ENCODE data around the gene RFC5. TPM values are rescaled to one million over a fixed set of nuclear protein-coding genes. Genes with fewer than 3 reads are reported as not detected.

The RFC5 gene
- total and polyA plus RNA-seq, 2 of the 13 experiments (the other 11 are each of a cell fraction or from before 2014, with no cell fraction given) = 16.8 to 51.4 TPM

- TF ChIP-seq E2F5 (CRISPR knock-in tag; conservative IDR thresholded peaks at IDR 0.05) = peak; percentile 98
- 0 out of 2 replicates have a peak, but pooled peaks have one; percentile 63 for TF ChIP-seq HNRNPL (IDR thresholded peaks at IDR 0.05; ENCODE audit: low read depth, low read length)
- no peak for TF ChIP-seq MED1 (CRISPR knock-in tag; IDR thresholded peaks at IDR 0.05)
- TF ChIP-seq, protein P1, sequence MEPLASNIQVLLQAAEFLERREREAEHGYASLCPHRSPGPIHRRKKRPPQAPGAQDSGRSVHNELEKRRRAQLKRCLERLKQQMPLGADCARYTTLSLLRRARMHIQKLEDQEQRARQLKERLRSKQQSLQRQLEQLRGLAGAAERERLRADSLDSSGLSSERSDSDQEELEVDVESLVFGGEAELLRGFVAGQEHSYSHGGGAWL (CRISPR knock-in tag; IDR thresholded peaks at IDR 0.05) = 0 out of 2 replicates have a peak, but pooled peaks have one; percentile 35
- peak; percentile 98 for TF ChIP-seq ARNT2 (CRISPR knock-in tag; IDR thresholded peaks at IDR 0.05; ENCODE audit: low read depth)
- TF ChIP-seq MAFG (CRISPR knock-in tag; IDR thresholded peaks at IDR 0.05) = peak; percentile 37; the same call in 1 of the 2 replicates
- no peak for TF ChIP-seq NR2F2 (IDR thresholded peaks at IDR 0.05; ENCODE audit: borderline replicate concordance, low read depth)
- peak; percentile 53; the same call in 1 of the 2 replicates for TF ChIP-seq ZBTB7B (CRISPR knock-in tag; IDR thresholded peaks at IDR 0.05)
- TF ChIP-seq, protein P2, sequence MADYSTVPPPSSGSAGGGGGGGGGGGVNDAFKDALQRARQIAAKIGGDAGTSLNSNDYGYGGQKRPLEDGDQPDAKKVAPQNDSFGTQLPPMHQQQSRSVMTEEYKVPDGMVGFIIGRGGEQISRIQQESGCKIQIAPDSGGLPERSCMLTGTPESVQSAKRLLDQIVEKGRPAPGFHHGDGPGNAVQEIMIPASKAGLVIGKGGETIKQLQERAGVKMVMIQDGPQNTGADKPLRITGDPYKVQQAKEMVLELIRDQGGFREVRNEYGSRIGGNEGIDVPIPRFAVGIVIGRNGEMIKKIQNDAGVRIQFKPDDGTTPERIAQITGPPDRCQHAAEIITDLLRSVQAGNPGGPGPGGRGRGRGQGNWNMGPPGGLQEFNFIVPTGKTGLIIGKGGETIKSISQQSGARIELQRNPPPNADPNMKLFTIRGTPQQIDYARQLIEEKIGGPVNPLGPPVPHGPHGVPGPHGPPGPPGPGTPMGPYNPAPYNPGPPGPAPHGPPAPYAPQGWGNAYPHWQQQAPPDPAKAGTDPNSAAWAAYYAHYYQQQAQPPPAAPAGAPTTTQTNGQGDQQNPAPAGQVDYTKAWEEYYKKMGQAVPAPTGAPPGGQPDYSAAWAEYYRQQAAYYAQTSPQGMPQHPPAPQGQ (CRISPR knock-in tag; IDR thresholded peaks at IDR 0.05; ENCODE audit: borderline replicate concordance) = no peak
- TF ChIP-seq, protein P3, sequence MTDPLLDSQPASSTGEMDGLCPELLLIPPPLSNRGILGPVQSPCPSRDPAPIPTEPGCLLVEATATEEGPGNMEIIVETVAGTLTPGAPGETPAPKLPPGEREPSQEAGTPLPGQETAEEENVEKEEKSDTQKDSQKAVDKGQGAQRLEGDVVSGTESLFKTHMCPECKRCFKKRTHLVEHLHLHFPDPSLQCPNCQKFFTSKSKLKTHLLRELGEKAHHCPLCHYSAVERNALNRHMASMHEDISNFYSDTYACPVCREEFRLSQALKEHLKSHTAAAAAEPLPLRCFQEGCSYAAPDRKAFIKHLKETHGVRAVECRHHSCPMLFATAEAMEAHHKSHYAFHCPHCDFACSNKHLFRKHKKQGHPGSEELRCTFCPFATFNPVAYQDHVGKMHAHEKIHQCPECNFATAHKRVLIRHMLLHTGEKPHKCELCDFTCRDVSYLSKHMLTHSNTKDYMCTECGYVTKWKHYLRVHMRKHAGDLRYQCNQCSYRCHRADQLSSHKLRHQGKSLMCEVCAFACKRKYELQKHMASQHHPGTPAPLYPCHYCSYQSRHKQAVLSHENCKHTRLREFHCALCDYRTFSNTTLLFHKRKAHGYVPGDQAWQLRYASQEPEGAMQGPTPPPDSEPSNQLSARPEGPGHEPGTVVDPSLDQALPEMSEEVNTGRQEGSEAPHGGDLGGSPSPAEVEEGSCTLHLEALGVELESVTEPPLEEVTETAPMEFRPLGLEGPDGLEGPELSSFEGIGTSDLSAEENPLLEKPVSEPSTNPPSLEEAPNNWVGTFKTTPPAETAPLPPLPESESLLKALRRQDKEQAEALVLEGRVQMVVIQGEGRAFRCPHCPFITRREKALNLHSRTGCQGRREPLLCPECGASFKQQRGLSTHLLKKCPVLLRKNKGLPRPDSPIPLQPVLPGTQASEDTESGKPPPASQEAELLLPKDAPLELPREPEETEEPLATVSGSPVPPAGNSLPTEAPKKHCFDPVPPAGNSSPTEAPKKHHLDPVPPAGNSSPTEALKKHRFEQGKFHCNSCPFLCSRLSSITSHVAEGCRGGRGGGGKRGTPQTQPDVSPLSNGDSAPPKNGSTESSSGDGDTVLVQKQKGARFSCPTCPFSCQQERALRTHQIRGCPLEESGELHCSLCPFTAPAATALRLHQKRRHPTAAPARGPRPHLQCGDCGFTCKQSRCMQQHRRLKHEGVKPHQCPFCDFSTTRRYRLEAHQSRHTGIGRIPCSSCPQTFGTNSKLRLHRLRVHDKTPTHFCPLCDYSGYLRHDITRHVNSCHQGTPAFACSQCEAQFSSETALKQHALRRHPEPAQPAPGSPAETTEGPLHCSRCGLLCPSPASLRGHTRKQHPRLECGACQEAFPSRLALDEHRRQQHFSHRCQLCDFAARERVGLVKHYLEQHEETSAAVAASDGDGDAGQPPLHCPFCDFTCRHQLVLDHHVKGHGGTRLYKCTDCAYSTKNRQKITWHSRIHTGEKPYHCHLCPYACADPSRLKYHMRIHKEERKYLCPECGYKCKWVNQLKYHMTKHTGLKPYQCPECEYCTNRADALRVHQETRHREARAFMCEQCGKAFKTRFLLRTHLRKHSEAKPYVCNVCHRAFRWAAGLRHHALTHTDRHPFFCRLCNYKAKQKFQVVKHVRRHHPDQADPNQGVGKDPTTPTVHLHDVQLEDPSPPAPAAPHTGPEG (CRISPR knock-in tag; IDR thresholded peaks at IDR 0.05) = 0 out of 2 replicates have a peak, but pooled peaks have one; percentile 39
- TF ChIP-seq PHF5A (CRISPR knock-in tag; IDR thresholded peaks at IDR 0.05; ENCODE audit: low read depth, unreplicated experiment) = no peak
- peak; percentile 93 for TF ChIP-seq YEATS2 (CRISPR knock-in tag; IDR thresholded peaks at IDR 0.05; ENCODE audit: borderline replicate concordance)
- no peak for TF ChIP-seq STAT6 (CRISPR knock-in tag; IDR thresholded peaks at IDR 0.05; ENCODE audit: borderline replicate concordance)
- TF ChIP-seq ZNF143 (CRISPR knock-in tag; IDR thresholded peaks at IDR 0.05) = no peak
- peak; percentile 49; the same call in 1 of the 2 replicates for TF ChIP-seq CHCHD3 (CRISPR knock-in tag; IDR thresholded peaks at IDR 0.05)
Measured at GRCh38 chr12:118016424-118017264, at the start of gene RFC5 (continued).
